GM18526 (cell line): ENCODE data around the gene NAT14.

Experiments used
- POLR2A ChIP-seq: IDR thresholded peaks from 3 replicates; pipeline ENCODE4 v1.6.1; 2011; ENCODE audit not compliant: insufficient read length; ENCODE audit errors: extremely low read depth

Gene NAT14

GRCh38 chr19:55520691-55521292, 35.8 kb downstream of the NAT14 start:
- no peak for TF ChIP-seq POLR2A

GRCh38 chr19:55525289-55526101, 40.5 kb downstream of the NAT14 start:
- no peak for TF ChIP-seq POLR2A

GRCh38 chr19:55526216-55527196, 41.5 kb downstream of the NAT14 start:
- TF ChIP-seq POLR2A = no peak

DNA sequence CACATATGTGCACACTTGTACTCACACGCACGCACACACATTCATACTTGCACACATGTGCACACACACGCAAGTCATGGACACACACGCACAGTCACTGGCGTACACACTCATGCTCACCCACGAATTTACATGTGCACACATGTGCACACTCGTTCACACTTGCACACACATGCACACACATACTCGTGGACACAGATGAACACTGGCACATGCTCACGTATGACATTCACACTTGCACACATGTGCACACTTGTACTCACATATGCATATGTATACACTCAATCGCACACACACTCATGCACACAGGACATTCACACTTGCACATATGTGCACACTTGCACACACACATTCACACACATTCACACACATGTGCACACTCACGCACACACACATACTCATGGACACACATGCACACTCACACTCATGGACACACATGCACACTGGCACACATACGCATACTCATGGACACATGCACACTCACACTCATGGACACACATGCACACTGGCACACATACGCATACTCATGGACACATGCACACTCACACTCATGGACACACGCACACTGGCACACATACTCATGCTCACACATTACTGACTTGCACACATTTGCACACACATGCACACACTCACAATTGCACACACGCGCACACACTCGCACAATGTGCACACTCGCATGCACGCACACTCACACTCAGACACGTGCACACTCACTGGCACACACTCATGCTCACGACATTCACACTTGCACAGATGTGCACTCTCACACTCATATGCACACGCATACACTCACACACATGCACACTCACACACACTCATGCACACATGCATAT, 42.4 kb downstream of the NAT14 start:
- TF ChIP-seq POLR2A = no peak

DNA sequence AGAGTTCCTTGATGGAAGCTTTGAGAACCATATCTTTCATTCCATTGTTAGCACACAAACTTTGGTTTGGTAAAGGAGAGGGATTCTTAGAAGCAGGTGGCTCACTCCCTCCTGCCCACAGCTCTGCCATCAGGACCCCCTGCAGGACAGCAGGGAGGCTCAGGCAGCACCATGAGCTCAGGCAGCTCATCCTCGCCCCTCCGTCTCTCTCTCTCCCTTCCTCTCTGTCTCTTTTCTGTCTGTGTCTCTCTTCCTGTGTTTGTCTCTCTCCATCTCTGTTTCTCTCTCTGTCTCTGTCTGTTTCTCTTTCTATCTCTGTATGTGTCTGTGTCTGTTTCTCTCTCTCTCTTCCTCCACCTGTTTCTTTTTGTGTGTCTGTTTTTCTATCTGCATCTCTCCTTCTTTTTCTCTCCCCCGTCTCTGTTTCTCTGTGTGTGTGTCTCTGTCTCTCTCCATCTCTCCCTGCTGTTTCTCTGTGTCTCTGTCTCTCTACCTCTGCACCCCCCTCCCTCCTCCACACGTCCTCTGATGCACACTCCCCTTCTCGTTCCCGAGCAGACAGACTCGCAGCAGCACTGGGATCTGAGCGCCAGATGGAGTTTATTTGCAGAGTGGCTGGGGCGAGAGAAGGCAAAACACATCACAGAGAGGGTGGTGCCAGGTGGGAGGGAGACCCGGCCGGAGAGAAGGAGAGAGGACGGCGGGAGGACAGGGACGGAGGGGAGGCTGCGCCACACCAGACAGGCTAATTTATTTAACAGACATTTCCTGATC, 43.2 kb downstream of the NAT14 start:
- TF ChIP-seq POLR2A = no peak

- TF ChIP-seq POLR2A = no peak
Observed at GRCh38 chr19:55529636-55530234, 44.7 kb downstream of the NAT14 start.

DNA sequence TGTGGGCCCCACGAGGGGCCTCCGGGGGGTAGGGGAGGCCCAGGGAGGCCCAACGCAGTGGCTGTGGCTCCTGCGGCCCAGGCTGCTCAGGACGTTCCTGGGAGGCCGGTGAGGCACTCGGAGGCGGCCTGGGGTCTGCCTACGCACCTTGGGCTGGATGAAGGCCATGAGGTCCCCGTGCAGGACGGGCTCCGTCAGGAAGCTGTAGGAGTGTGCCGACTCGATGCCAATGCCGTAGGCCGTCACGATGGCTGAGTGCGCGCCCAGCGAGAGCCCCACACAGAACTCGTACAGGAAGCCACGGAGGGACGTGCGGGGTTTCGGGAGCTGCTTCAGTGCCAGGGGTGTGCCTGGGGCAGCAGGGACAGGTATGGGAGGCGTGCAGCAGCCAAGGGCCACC, 46.0 kb downstream of the NAT14 start:
- no peak for TF ChIP-seq POLR2A

- no peak for TF ChIP-seq POLR2A
Observed at GRCh38 chr19:55535173-55535964, 50.4 kb downstream of the NAT14 start.

DNA sequence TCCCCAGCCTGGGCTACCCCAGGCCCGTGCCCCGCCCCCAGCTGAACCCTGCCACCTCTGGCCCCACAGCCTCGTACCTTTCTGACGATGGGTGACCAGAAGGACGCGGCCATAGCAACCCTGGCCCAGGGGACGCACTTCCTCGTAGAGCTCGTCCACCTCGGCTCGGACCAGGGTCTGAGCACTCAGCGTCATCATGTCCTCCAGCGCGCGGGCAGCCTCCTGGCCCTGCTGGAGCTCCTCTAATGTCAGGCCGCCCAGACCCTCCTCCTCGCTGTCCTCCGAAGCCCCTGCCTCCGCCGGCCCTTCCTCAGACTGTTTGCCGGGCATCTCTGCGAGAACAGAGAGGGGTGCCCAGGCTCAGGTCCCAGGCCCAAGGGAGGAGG, 51.0 kb downstream of the NAT14 start:
- TF ChIP-seq POLR2A = no peak

GRCh38 chr19:55536366-55536765, 51.4 kb downstream of the NAT14 start:
- TF ChIP-seq POLR2A = no peak
